T-helper 1 cell treated with Interleukin-12 subunit alpha and Interleukin-12 subunit beta and Interleukin-4 antibody, amounts not matched to agents 30 ng/mL and 1 ng/mL, for 36 hours (primary cell): ENCODE data around the gene OR51T1. TPM values are rescaled to one million over a fixed set of nuclear protein-coding genes. Genes with fewer than 3 reads are reported as not detected.

Experiments used
- intact Hi-C: fragments of 100-400 bp; cut with micrococcal nuclease; formaldehyde crosslinking; loops from one replicate; pipeline ENCODE4 v1.15.1; 2024
- total RNA-seq: library from RNA; stranded (reverse); gene quantifications from 2 replicates; pipeline ENCODE4 v1.2.3, GENCODE V29; 2022

The OR51T1 gene
- total RNA-seq, 1 donor from 2014 or later, result not detected

DNA sequence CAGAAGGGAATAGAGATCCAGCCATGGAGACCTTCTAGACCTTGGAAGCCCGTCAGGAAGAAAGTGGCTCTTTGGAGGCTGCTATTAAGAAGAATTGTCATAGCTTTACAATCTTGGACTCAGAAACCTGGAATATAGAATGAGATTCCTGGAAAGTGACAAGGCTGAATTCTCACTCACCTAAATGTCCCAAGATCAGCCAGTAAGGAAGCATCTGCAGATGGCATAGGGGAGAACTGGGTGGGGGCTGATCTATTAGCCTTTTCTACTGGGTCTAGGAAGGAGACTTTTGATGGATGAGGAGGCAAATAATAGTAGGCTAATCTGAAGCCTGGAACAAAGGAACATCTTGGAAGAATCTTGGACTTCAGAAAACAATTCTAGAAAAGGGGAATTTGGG, 42.5 kb downstream of the OR51T1 start, which contains the start of gene OR51G1:
Gene OR51G1 (minus strand): TSS at position 101 of the 400 bp plus-strand sequence. CDS start 0 bp downstream, at position 101.
- intact Hi-C loops, result no loop called here

DNA sequence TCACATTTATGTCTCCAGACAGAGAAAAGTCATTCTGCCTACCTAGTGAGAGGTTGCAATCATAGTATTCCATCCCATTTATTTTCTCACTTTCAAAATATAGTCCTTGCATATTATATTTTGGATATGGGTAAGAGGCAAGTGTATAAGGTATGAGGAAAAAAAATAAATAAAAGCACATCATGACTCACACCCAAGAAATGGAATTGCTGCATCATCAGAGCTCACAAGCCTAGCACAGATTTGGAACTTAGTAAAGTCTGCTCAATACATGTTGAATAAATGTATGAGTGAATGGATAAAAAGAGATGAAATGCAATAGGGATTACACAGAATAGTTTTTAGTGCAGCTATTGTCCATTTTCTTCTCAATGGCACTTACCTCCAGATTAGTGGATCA, 44.9 kb downstream of the OR51T1 start:
- intact Hi-C loops, result no loop called here

Other genes with a start within 250 kb of the OR51T1 start
- not detected in 2 replicates for gene OR51D1, start 244.4 kb upstream of the OR51T1 start, total RNA-seq
- not detected in 2 replicates for gene OR51E1, start 237.9 kb upstream of the OR51T1 start, total RNA-seq
- gene OR51E2, start 184.0 kb upstream of the OR51T1 start, total RNA-seq, result not detected in 2 replicates
- gene MMP26, start 177.1 kb upstream of the OR51T1 start, total RNA-seq, result not detected in 2 replicates
- gene OR51F1, start 112.0 kb upstream of the OR51T1 start, total RNA-seq, result not detected in 2 replicates
- gene OR52R1, start 77.5 kb upstream of the OR51T1 start, total RNA-seq, result not detected in 2 replicates
- not detected in 2 replicates for gene OR51F2, start 60.6 kb upstream of the OR51T1 start, total RNA-seq
- not detected in 2 replicates for gene OR51S1, start 32.7 kb upstream of the OR51T1 start, total RNA-seq
- not detected in 2 replicates for gene OR51A7, start 21.9 kb downstream of the OR51T1 start, total RNA-seq
- gene OR51G2, start 37.5 kb downstream of the OR51T1 start, total RNA-seq, result not detected in 2 replicates
- gene OR51G1, start 42.4 kb downstream of the OR51T1 start, total RNA-seq, result not detected in 2 replicates
- not detected in 2 replicates for gene OR51A4, start 65.7 kb downstream of the OR51T1 start, total RNA-seq
- gene OR51A2, start 73.8 kb downstream of the OR51T1 start, total RNA-seq, result not detected in 2 replicates
- not detected in 2 replicates for gene OR51L1, start 113.0 kb downstream of the OR51T1 start, total RNA-seq
- not detected in 2 replicates for gene OR52J3, start 164.6 kb downstream of the OR51T1 start, total RNA-seq
- gene OR52E2, start 177.7 kb downstream of the OR51T1 start, total RNA-seq, result not detected in 2 replicates
- not detected in 2 replicates for gene OR52E1, start 187.7 kb downstream of the OR51T1 start, total RNA-seq